GOT3 (cell line): ENCODE data around the gene CTSS.

Experiments used
- DNase-seq: peaks from one replicate; lab custom pipeline; 2025; ENCODE audit warnings: mixed read lengths; lab: John Stamatoyannopoulos, UW

CTSS gene

GRCh38 chr1:150696995-150697927 is 68.3 kb downstream of the CTSS start, which contains the start of gene GOLPH3L:
TSS of gene GOLPH3L (minus strand) at chr1:150697154. CDS start at chr1:150694838, 2,316 bp downstream.
- peak; percentile 59 for DNase-seq

GRCh38 chr1:150696590-150696989 is 69.0 kb downstream of the CTSS start:
- DNase-seq, result no peak

DNA sequence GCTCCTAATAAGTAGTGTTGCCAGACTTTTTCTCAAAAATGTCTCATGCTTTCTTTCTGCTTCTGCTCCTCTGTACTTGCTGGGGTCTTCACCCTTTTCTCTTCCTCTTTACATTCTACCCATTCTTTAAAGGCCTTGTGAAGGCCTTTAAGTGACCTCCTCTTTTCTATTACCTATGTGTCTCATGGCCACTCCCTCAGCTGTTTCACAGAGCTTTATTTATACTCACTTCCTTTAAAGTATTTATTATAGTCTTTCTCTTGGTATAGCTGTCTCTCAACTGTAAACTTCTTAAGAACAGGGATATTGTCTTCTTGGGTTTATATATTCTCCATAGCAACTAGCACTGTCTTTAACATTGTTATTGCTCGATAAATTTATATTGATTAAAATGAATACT is 69.4 kb downstream of the CTSS start:
- DNase-seq, result no peak

DNA sequence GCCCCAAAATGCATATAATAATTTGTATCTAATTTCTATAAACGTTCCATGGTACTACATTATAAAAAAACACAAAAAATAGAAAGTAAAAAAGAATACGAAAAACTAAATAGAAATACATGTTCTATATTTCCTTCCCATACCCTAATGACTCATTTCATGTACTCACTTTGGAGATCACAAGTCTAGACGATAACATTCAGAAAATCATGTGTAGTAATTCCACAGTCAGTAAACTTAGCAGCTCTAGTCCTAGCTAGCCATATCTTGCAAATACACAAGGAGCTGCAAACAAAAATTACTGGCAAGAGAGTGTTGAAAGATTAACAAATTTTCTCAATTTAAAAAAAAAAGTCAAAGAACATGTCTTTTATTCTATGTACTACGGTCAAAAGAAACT is 70.0 kb downstream of the CTSS start:
- no peak for DNase-seq

- DNase-seq, result no peak
These were observed 72.9 kb downstream of the CTSS start for GRCh38 chr1:150692720-150693119.

- DNase-seq, result no peak
These were observed 76.8 kb downstream of the CTSS start for GRCh38 chr1:150688763-150689162.

GRCh38 chr1:150686275-150686674 is 79.3 kb downstream of the CTSS start:
- DNase-seq, result no peak

- DNase-seq, result no peak
These were observed 81.7 kb downstream of the CTSS start for GRCh38 chr1:150683914-150684313.
